Body of pancreas (tissue), 4 donors: Measurements from ENCODE around the gene OTUD3. TPM values are rescaled to one million over a fixed set of nuclear protein-coding genes. Genes with fewer than 3 reads are reported as not detected.
"Not testable (repeated sequence)": the region's sequence is repeated elsewhere in the genome, so short reads cannot be mapped to it uniquely, and the experiment has no call there.

Experiments used
- ATAC-seq: fragments of 150-250 bp; one replicate; pipeline ENCODE4 v1.9.1; 2016
- DNase-seq, 4 donors: peaks; one replicate each; pipeline ENCODE4 v3.0.0-alpha.2; 2019
- H3K27ac ChIP-seq, 4 donors: fragments of 200-600 bp; sonication (generic); 1 replicate in 3 of 4; 2 replicates in 1 of 4; pipeline versions ENCODE4 v1.5.1 to v1.6.1; 2016 to 2019; ENCODE audit warnings: mild to moderate bottlenecking in 1 of 4, mixed read lengths in 1 of 4, moderate library complexity in 1 of 4
- H3K27me3 ChIP-seq, 2 donors: fragments of 200-600 bp; sonication (generic); one replicate each; pipeline ENCODE4 v1.6.0; 2016; ENCODE audit warnings: mild to moderate bottlenecking in 1 of 2
- H3K36me3 ChIP-seq, 2 donors: fragments of 200-600 bp; sonication (generic); replicated peaks in 1 of 2; 2 replicates each; pipeline ENCODE4 v1.5.1; 2016; ENCODE audit warnings: low read depth in 2 of 2; ENCODE audit not compliant: insufficient read depth in 1 of 2
- H3K4me1 ChIP-seq: fragments of 200-600 bp; sonication (generic); one replicate; pipeline ENCODE4 v1.6.0; 2016
- H3K4me3 ChIP-seq, 2 donors: fragments of 200-600 bp; sonication (generic); 1 replicate in 1 of 2; 2 replicates in 1 of 2; pipeline ENCODE4 v1.5.1; 2016 to 2019
- H3K9me3 ChIP-seq, 3 donors: fragments of 200-600 bp; sonication (generic); 1 replicate in 2 of 3; 2 replicates in 1 of 3; pipeline ENCODE4 v1.5.1; 2016
- POLR2A ChIP-seq, 3 donors: fragments of 450-650 bp; IDR thresholded peaks; one replicate each; pipeline ENCODE4 v1.6.1; 2016; ENCODE audit warnings: antibody characterized with exemption in 3 of 3, mild to moderate bottlenecking in 2 of 3
- WGBS, 2 donors: methylation state at CpG; one replicate each; pipeline ENCODE4 v1.1.5; 2017; 5-methylcytosine and 5-hydroxymethylcytosine counted together
- intact Hi-C: fragments of 100-400 bp; cut with DNase I; formaldehyde crosslinking; loops from one replicate; pipeline ENCODE4 v1.15.1; 2023
- total RNA-seq, 2 donors: library from RNA; depleted of rRNA; stranded (reverse); fragments of >200 nt; gene quantifications; one replicate each; pipeline ENCODE4 v1.1.0, GENCODE V29; 2016
- TF ChIP-seq, protein P1 (sequence below), 7 experiments: fragments of 450-650 bp in 4 of 7; fragments of 200-600 bp in 3 of 7; sonication (generic) in 3 of 7; IDR thresholded peaks; one replicate each; pipeline ENCODE4 v1.5.1; 2016 to 2019; ENCODE audit warnings: antibody characterized with exemption in 7 of 7

The OTUD3 gene
- total RNA-seq, 2 donors from 2014 or later: 3.6 to 4.9 TPM

GRCh38 chr1:19866029-19866428 lies 16.2 kb upstream of the OTUD3 start:
- intact Hi-C loops: loop anchor here (10.0 kb wide), 1 partner anchor 101 kb away; no protein-coding TSS in a partner anchor
- no peak overlapping the region for H3K4me3 ChIP-seq
- TF ChIP-seq POLR2A (IDR thresholded peaks at IDR 0.05): no peak
- TF ChIP-seq, protein P1, sequence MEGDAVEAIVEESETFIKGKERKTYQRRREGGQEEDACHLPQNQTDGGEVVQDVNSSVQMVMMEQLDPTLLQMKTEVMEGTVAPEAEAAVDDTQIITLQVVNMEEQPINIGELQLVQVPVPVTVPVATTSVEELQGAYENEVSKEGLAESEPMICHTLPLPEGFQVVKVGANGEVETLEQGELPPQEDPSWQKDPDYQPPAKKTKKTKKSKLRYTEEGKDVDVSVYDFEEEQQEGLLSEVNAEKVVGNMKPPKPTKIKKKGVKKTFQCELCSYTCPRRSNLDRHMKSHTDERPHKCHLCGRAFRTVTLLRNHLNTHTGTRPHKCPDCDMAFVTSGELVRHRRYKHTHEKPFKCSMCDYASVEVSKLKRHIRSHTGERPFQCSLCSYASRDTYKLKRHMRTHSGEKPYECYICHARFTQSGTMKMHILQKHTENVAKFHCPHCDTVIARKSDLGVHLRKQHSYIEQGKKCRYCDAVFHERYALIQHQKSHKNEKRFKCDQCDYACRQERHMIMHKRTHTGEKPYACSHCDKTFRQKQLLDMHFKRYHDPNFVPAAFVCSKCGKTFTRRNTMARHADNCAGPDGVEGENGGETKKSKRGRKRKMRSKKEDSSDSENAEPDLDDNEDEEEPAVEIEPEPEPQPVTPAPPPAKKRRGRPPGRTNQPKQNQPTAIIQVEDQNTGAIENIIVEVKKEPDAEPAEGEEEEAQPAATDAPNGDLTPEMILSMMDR (IDR thresholded peaks at IDR 0.05): no peak
- no peaks in the 10 kb centered on the region for H3K27me3 ChIP-seq
- no peak for ATAC-seq
- no peaks in the 10 kb centered on the region for H3K9me3 ChIP-seq
- H3K36me3 ChIP-seq: no peaks in the 10 kb centered on the region
- WGBS, 2 donors: 65 to 71% methylated on average over 1 of the region's 1 CpG
- H3K4me1 ChIP-seq: no peaks in the 10 kb centered on the region
- DNase-seq: no peak
- no peak overlapping the region for H3K27ac ChIP-seq

- no peak for DNase-seq
- no peaks in the 10 kb centered on the region for H3K9me3 ChIP-seq
- no peak for ATAC-seq
- no peaks in the 10 kb centered on the region for H3K36me3 ChIP-seq
- TF ChIP-seq, protein P1 (IDR thresholded peaks at IDR 0.05): no peak
- no peak for TF ChIP-seq POLR2A (IDR thresholded peaks at IDR 0.05)
- H3K4me3 ChIP-seq: no peak overlapping the region
- H3K27ac ChIP-seq: no peak overlapping the region
- no peaks in the 10 kb centered on the region for H3K4me1 ChIP-seq
- WGBS, 2 donors: 71 to 86% methylated on average over 1 of the region's 1 CpG
- intact Hi-C loops: loop anchor here (10.0 kb wide), 1 partner anchor 102 kb away; no protein-coding TSS in a partner anchor
- H3K27me3 ChIP-seq: no peaks in the 10 kb centered on the region
Observed at GRCh38 chr1:19866758-19867157, 15.4 kb upstream of the OTUD3 start.

GRCh38 chr1:19868575-19868974 lies 13.6 kb upstream of the OTUD3 start:
- not testable (repeated sequence) for H3K27ac ChIP-seq, H3K4me3 ChIP-seq, ATAC-seq, H3K4me1 ChIP-seq, H3K36me3 ChIP-seq, H3K27me3 ChIP-seq, H3K9me3 ChIP-seq, DNase-seq
- intact Hi-C loops: loop anchor here (10.0 kb wide), 1 partner anchor 104 kb away; no protein-coding TSS in a partner anchor
- WGBS, 2 donors: 76 to 86% methylated on average over 4 of the region's 4 CpGs

GRCh38 chr1:19869453-19869852 lies 12.7 kb upstream of the OTUD3 start:
- H3K27me3 ChIP-seq, H3K36me3 ChIP-seq, H3K4me3 ChIP-seq, DNase-seq, ATAC-seq, H3K27ac ChIP-seq, H3K9me3 ChIP-seq, H3K4me1 ChIP-seq: not testable (repeated sequence)
- intact Hi-C loops: loop anchor here (10.0 kb wide), 1 partner anchor 105 kb away; no protein-coding TSS in a partner anchor
- WGBS, 2 donors: 75 to 76% methylated on average over 2 of the region's 2 CpGs

DNA sequence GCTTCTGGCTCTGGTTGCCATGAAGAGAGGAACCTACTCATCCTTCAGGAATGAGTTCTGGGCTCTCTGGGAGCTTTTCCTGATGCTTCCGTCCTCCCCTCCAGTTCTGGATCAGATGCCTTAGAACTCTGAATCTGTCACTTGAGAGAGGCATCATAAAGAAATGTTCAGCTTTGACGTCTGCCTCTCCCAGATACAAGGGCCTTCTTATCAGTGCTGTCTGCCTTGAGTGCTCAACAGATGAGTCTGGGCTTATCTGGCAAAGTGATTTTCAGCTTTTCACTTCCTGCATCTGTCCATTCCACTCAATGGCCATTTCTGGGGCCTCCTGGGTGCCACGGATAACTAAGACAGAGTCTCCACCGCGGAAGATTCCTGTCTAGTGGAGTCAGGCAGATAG lies 12.3 kb upstream of the OTUD3 start:
- Histone ChIP-seq H3K27me3 (no peaks in the 10 kb centered on the region), H3K4me3 (no peak overlapping the region), H3K9me3 (no peaks in the 10 kb centered on the region), H3K36me3 (no peaks in the 10 kb centered on the region), H3K27ac (no peak overlapping the region), H3K4me1 (no peaks in the 10 kb centered on the region)
- 66 to 67% methylated on average over 5 of the region's 5 CpGs for WGBS, 2 donors
- ATAC-seq (no peak), DNase-seq (no peak)
- no peak for TF ChIP-seq POLR2A (IDR thresholded peaks at IDR 0.05)
- TF ChIP-seq, protein P1 (IDR thresholded peaks at IDR 0.05): no peak
- intact Hi-C loops: loop anchor here (10.0 kb wide), 1 partner anchor 105 kb away; no protein-coding TSS in a partner anchor

- intact Hi-C loops: no loop called here
- WGBS, 2 donors: 18 to 21% methylated on average over 7 of the region's 7 CpGs
- peak; percentile 85 for ATAC-seq
- H3K9me3 ChIP-seq: no peaks in the 10 kb centered on the region
- H3K4me1 ChIP-seq: no peaks in the 10 kb centered on the region
- no peak overlapping the region for H3K4me3 ChIP-seq
- DNase-seq: peak; percentile 56 to 84 (median 76)
- H3K27me3 ChIP-seq: no peaks in the 10 kb centered on the region
- no peaks in the 10 kb centered on the region for H3K36me3 ChIP-seq
- TF ChIP-seq, protein P1 (IDR thresholded peaks at IDR 0.05): peak; percentile 26 to 78 (median 59)
- no peak for TF ChIP-seq POLR2A (IDR thresholded peaks at IDR 0.05)
- no peak overlapping the region for H3K27ac ChIP-seq
Observed at GRCh38 chr1:19872190-19872589, 10.0 kb upstream of the OTUD3 start.
